HG02938 (cell line): Measurements from ENCODE around the gene MRTFB.
"Not testable (repeated sequence)": the region's sequence is repeated elsewhere in the genome, so short reads cannot be mapped to it uniquely, and the experiment has no call there.

ENCODE experiments used
- ATAC-seq: cut with Tn5 transposase; IDR thresholded peaks from one replicate; pipeline ENCODE4 v1.9.1; 2021; ENCODE audit warnings: mild to moderate bottlenecking, moderate library complexity; ENCODE audit not compliant: unreplicated experiment

MRTFB gene

DNA sequence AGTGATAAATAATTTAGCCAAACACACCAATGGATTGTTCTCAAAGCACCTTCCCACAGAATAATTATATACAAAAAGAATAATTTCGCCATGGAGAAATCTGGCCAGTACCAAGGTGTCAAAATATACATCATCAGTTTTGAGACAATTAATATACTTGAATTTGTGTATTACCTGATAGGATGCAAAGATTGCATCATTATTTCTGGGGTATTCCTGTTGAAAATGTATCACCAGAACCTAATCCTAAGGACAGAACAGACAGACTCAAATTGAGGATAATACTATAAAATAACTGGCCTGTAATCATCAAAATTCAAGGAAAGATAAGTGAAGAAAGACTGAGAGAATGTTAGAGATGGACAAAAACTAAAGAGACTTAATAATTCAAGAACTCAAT is 111.9 kb downstream of the MRTFB start:
- ATAC-seq: no peak

DNA sequence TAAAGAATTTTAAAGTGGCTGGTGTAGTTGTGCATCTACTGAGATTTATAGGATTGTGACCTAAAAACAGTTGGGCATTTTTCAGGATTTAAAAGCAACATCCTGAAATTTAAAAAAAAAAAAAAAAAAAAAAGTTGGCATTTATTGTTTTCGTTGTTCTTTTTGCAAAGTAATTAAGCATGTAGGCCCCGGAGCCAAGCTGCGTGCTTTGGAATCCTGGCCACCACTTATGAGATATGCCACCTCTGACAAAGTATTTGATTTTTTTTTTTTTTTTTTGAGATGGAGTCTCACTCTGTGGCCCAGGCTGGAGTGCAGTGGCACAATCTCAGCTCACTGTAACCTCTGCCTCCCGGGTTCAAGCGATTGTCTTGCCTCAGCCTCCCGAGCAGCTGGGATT is 112.8 kb downstream of the MRTFB start:
- ATAC-seq: not testable (repeated sequence)

DNA sequence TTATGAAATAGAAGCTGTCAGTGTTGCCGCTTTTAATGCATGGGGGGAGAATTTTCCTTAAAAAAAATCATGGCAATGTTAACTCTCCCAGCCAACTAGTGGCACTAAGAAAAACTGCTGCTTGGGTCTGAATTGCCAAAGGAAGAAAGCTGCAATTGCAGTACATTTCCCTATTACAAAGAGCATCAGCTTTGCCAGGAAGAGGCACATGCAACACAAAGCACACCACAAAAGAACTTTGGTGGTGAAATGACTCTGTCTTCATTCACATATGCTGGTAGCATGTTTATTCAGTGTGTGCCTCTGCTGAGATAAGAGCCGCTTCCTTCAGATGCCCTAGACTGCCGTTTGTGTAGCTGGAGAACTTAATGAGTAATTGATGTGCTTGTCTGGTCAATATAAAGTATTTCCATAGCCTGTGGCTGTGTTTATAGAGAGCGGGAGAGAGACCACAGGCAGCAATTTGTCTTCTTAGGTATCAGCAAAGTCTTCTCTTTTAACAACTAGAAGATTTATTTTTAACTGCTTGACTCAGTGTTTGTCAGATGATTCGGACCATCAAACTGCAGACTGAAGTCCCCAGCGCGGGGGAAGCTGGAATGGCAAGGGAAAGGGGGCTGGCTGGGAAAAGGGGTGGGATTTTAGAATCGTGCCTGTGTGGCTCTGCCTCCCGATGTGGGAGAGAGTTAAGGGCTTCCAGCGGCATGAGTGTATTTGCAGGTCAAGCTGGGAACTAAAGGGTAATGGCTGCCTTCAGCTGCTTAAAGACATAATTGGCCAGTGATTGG is 115.1 kb downstream of the MRTFB start:
- no peak for ATAC-seq

DNA sequence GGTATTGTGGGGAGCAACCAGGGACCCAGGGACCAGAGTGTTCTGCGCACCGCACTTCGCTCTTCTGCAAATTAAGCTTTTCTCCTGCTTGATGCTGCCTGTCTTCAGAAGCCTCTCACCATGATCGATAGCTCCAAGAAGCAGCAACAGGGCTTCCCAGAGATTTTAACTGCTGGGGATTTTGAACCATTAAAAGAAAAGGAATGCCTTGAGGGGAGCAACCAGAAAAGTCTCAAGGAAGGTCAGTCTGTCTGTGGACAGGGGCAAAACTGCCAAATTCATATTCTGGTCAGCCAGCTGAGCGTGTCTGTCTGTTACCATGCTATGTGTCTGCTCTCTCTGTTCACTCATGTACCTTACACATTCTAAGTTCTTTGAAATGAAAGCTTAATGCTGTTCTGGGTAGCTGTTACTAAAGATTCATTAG is 115.7 kb downstream of the MRTFB start:
- no peak for ATAC-seq

DNA sequence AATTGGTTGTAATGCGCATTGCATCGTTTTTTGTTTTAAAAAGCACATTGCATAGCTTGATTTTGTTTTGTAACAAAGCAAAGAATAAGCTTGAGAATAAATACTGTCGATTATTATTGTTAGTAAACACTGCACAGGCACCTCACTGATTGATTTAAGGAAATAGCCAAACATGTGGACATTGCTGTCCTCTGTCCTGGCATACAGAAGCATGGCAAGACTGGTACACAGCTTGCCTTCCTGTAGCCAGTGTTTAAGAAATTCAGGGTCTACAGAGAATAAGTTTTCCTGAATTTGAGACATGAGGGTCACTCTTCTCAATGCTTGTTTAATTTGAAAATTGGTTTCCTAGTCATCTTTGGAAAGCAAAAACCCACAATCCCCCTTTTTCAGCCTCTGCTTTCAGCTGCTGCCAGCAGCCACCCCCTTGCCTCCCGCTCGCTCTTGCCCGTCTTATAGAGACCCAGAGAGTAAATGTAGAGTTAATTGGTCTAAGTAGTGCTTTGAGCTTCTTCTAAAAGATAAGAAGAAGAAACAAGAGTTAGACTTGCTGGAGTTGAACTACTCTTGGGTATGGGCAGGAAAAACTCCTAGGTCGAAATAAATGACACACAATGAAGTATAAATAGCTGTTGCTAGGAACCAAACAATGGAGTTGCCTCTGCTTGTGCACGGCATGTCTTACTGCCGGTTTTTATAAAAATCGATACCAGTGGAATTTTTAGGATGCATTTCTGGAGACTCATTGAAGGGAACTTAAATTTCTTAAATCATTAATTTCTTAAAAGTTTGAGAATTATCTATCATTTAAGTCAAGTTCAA is 116.6 kb downstream of the MRTFB start:
- ATAC-seq: no peak

DNA sequence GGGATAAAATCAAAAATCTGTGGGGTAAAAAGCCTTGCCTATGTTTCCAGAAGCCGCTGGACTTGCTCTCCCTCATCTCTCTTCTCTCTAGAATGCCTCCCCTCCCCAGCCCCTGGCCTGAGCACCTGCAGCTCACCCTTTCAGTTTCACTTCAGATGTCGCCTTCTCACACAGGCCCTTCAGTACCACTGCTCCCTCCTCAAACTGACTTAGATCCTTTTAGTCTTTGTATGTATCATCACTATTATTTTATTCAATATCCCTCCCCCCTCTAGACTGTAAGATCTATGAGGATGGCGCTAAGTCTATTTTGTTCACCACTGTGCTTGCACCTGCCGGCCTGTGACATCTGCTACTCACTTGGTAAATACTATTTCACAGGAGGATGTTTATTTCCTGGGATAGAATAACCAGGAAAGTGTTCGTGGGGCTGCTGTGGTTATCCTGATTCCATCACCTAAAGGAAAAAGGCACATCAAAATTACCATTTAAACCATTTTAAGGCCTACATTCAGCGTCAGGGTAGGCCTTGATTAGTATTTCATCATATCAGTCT is 122.3 kb downstream of the MRTFB start:
- ATAC-seq: peak; percentile 87

DNA sequence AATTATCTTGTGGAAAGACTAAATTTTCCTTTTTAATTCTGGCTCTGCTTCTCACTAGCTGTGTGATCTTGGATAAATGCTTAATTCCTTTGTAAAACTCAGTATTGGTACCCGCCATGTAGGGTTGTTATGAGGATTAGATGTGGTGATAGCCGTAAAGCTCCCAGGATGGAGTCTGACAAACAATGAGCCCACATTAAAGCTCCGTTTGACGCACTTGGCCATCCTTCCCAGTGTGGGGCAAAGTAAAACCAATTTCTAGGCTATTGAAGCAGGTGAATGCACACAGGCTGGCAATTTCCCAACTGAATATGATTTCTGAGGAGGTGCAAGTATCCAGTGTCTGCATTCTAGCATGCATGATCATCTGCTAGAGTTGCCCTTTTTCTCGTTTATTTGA is 123.6 kb downstream of the MRTFB start:
- ATAC-seq: no peak

DNA sequence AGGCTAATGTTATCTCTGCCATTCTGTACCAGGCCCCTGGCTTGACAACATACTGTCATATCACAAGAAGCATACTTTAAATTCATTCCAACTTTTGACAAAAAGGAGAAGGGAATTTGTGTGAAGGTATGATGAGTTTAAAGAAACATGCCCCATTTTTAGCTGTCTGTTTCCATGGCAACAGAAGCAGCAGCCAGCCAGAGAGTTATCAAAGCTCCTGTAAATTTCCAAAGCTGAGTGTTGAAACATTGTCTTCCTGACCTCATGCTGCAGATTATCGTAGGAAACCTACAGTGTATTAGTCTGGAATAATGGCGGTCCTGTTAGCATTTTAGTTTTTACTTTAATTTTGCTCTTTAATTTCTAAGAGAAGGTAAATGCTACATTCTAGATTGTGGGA is 124.9 kb downstream of the MRTFB start:
- ATAC-seq: no peak

DNA sequence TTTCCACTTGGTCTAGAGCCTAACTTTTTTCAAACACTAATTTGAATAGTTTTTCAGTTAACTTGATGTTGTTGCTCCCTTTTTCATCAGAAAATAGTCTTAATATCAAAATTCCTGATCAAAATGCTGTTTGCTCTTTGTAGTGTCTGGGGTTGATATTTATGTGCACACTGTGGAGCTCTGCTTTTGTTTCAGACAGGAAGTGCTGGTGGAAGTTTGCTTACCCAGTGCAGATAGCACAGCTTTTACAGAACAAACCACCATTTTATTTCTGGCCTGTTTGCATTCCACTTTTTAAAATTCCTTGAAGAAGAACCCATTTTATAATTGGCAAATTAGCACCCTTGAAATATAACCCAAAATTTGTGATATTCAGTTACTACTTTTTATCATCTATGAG is 125.4 kb downstream of the MRTFB start:
- ATAC-seq: no peak

DNA sequence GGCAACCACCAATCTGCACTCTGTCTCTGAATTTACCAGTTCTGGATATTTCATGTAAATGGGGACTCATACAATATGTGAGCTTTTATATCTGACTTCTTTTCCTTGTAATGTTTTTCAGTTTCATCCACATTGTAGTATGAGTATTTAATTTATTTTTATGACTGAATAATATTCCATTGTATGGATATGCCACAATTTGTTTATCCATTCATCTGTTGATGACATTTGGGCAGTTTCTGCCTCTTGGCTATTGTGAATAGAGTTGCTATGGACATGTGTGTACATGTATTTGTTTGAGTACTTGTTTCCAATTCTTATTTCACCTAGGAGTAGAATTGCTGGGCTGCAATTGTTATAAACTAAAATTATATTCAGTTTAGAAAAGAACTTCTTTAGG is 126.9 kb downstream of the MRTFB start:
- no peak for ATAC-seq

DNA sequence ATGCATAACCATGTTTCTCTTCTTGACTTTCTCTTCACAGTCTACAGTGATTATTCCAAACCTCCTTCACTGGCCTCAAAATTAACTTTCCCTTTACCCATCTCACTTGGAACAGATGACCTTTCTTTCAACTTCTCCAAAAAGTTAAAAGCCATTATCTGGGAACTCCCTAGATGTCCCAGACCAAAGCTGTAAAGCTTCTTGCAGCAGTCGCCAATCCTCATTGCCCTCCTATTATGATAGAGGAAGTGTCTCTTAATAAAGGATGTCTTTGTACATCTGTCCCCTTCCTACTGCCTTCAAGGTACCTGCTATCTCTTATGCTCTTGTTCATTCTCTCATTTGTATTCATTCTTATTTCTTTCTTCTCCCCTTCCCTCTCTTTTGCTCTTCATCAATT is 127.5 kb downstream of the MRTFB start:
- no peak for ATAC-seq

DNA sequence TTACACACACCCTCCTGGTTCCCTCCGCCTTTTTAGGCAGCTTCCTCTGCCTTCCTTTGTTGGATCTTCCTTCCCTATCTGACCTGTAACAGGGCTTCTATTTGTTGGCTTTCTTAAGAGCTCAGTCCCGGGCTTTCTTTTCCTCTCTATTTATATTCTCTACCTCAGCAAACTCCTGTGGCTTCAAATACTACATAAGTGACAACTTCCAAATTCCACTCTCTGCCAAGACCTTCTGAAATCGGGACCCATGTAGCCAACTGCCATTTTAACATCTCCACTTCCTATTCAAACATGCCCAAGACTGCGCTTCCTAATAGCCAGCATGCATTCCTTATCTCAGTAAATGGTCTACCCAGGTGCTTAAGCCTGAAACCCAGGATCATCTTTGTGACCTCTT is 128.1 kb downstream of the MRTFB start:
- no peak for ATAC-seq

DNA sequence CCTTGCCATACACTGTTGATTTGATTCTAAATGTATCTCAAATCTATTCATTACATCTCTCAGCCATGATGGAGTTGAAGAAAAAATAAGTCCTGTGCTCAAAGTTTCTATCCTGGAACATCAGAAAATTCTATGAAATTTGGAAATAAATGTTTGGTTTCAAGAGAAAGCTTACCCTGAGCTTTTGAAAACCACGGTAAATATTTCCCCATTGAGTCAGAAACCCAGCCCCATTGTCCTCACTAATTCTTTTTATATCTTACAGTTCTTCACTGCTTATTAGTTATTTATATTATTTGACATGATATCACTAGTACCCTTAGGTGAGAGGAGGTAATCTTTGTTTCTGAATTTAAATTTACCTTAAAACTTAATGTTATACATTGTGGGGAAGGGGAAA is 128.5 kb downstream of the MRTFB start:
- ATAC-seq: no peak

DNA sequence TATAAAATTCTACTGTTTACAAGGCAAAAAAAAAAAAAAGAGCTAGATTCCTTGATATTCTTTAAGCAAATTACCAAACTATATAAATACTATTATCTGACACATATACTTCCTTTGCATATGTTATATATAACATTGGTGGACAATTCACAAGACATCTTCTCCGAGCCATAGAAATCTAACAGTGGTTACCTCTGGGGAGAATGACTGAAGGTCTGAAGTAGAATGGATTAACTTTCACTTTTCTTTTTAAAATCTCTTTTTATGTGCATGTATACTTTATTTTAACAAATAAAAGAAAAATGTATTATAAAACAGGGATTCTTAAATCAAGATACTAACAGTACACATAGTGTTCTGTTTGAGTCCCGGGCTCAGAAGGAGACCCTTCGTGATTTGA is 131.0 kb downstream of the MRTFB start:
- no peak for ATAC-seq

DNA sequence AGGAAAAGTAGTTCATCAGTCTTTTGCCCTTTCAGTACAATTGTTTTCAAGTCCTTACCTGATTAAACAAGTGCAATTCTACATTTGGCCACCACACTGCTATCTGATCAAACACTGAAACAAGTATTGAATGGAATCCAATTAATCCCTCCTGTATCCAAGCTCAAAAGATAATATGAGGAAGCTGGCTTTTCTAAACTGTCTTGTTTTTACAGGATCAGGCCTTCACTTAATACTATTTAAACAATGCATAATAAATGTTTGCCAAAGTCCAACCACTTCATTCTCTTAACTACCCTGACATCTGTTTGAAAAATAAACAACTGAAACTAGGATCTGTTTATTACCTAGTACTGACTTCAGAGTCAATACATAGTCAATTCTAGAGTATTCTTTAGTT is 131.6 kb downstream of the MRTFB start:
- no peak for ATAC-seq

DNA sequence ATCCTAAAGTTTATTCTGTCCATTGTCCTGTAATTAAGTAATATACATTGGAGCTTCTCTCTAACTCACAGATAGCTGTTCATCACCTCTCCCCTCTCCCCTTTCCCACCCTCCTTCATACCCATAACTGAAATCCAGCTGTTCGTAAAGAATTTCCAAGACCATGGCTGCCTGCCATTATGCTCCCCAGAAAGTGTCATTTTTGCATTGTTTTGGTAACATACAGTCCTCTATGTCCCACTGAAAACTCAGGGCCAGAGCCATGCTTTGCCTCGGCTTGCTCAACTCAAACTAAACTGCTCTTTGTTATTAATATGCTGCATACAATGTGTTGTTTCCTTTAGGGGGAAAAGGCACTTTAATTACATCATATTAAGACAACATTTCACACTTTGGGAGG is 132.0 kb downstream of the MRTFB start:
- ATAC-seq: no peak

DNA sequence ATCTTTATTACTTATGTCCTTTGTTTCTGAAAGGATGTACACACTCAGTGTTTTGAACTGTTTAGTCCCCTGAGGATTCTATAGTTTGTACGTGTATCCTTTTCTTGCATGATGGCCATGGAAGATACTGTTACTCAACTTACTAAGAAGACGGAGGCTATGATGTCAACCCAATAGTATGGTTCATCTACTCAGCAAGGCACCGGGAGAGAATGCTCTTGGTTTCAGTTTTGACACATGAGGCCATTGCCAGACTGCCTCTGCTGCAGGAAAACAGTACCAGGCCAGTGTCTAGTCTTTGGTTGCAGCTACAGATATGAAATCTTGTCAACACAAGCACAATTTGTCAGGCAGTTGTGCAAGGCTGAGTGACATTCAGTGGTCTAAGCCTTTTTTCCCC is 134.5 kb downstream of the MRTFB start:
- ATAC-seq: no peak

DNA sequence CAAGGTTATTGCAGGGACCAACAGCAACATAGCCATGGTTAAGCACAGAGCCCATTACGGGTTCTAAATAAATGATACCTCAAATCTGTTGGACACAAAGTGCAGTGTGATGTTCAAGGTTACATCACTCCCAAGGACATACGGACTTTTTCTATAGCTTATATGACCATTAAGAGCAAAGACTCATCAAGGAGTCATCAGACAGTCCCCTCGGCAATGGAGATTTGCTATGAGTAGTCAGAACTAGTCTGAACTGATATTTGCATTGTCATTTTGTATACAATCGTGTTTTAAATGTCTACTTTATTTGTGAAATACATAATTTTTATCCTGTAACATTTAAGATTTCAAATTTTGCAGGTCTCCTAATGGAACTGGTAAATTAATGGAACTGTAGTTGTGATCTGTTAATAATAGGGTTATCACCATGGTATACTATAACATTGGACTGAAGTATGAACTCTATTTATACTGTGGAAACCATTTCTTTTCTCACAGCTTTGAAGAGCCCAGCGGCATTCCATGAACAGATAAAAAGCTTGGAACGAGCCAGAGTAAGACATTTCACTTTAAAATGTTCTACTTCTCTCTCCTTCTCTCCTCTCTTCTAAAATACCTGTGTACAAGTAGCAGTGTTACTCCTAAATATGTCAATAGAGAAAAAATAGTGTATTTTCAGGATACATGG is 140.9 kb downstream of the MRTFB start:
- no peak for ATAC-seq

DNA sequence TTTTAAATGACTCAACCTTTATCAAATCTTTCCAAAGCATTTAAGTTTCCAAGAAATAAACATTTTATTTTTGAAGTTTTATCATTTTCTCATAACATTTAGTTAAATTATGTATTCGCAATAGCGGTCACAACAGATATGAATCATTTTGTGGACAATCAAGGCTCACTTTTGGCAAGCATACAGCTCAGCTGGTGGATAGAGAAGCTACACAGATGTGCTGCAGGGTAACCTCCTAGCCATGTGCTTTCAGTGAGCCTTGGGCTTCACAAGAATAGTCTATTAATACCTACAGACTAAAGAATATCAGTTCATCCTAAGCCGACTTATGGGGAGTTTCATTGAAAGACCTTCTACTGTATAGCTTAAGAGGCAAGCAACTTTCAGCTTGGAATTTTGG is 144.8 kb downstream of the MRTFB start:
- ATAC-seq: no peak

DNA sequence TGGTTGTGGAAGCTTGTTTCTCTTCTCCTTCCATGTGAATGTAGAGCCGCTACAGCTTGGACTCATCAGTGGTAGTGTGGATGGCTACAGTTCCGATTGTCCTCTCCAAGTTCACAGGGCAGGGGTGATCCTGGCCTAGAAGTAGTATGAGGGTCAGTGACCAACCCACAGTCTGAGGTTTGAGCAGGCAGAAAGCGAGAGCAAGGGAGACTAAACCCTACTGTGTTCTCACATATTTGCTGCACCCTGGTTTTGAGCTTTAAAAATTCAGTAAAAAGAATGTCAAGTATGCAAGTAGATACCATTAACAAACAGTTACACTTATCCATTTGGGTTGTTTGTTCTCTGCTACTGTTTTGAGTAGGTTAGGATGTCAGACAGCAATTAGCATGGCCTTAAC is 148.9 kb downstream of the MRTFB start:
- no peak for ATAC-seq

DNA sequence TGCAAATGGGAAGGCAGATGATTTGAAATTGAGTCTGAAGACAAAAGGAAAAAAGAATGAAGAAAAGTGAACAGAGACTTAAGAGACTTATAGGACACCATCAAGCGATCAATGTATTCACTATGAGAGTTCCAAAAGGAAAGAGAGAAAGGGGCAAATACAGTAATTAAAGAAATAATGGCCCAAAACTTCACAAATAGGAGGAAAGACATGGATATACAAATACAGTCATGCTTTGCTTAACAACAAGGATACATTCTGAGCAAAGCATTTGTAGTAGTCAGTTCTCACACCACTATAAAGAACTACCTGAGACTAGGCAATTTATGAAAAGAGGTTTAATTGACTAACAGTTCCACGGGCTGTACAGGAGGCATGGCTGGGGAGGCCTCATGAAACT is 152.5 kb downstream of the MRTFB start:
- no peak for ATAC-seq
